Left ventricle myocardium superior (tissue), 1 donor: ENCODE measurements around the gene NDUFB3. TPM values are rescaled to one million over a fixed set of nuclear protein-coding genes. Genes with fewer than 3 reads are reported as not detected.
"Not testable (repeated sequence)": the region's sequence is repeated elsewhere in the genome, so short reads cannot be mapped to it uniquely, and the experiment has no call there.

Experiments
- ATAC-seq: fragments of 200-7000 bp; cut with Tn5 transposase; one replicate; pipeline ENCODE4 v1.9.1; 2020; ENCODE audit warnings: mild to moderate bottlenecking, moderate library complexity
- DNase-seq: peaks from one replicate; pipeline ENCODE4 v3.0.0-alpha.2; 2020
- intact Hi-C: fragments of 100-400 bp; cut with micrococcal nuclease; formaldehyde crosslinking; loops from one replicate; pipeline ENCODE4 v1.11.0; 2022
- long read RNA-seq: library from polyadenylated mRNA; unstranded; transcript quantifications from one replicate; pipeline ENCODE4 v2.0.0, GENCODE V29; 2021
- total RNA-seq: library from RNA; stranded (reverse); fragmentation: NEBNext Ultra II Directional; extraction: Animal tissue kit (Norgen Biotek cat#: 25700); gene quantifications from one replicate; pipeline ENCODE4 v1.2.1, GENCODE V29; 2021
- donor health status: DM: no; HTN: yes; CAD: no; lungs with severe emphysema.

Gene NDUFB3
- 540 TPM for total RNA-seq
- long read RNA-seq, transcript NDUFB3-201 (3 exons, 755 nt), result major isoform, 258 of 270 reads
- long read RNA-seq, partial matches to known transcripts, result 10 of 270 reads
- long read RNA-seq, other reads (novel, unspliced or antisense), result 0 of 270 reads

DNA sequence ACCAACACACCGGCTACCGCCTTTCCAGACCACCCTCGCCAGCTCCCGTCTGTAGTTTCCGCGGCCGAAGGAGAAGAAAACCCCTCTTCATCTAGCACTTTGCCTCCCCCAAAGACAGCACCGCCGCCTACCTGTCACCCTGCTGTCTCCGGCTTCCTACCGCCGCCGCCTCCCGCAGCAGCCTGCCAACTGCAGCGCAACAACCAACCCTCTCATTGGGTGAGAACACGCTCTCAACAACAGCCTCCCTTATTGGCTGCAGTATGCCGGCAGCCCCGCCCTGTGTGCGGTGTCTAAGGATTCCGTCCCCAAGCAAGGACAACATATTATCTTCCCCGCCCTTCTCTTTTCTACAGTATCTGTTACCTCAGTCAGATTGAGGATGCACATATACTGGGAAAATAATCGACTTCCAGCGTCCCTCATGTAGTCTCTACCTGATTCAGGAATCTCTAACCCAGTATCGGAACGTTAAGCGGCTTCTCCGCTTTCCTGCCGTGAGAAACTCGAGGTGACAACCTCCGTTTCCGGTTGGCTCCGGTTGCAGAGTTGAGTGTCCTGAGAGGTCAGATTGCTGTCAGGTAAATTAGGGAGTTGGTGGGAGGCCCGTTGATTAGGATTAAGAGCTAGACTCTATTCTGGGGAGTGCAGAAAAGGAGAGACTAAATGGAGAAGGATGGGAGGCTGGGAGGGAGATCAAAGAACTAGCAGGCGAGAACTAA, at the start of gene NDUFB3, which contains the start of gene HYCC2:
Gene NDUFB3, plus strand, starts transcription at position 523 of the 722 bp plus-strand sequence. CDS start 6,882 bp downstream, outside the sequence.
Gene HYCC2, minus strand, starts transcription at position 193 of the 722 bp plus-strand sequence. CDS start 47,662 bp downstream, outside the sequence.
- intact Hi-C loops, result no loop called here
- DNase-seq (peak; percentile 93), ATAC-seq (peak; percentile 99)

DNA sequence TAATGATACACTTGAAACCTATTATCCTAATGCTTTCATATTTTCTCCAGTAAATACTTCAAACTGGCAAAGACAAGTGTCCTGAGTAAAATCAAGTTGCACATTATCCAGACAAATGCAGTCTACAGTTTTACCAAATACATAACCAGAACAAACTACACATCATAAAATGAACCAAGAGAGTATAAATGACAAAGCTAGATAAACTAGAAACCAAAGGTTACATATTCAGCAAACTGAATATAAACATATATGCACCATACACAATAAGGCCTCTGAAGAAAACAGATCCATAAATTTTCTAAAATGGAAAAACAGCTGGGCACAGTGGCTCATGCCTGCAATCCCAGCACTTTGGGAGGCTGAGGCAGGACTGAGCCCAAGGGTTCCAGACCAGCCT, 47.3 kb upstream of the NDUFB3 start:
- no peak for ATAC-seq
- no peak for DNase-seq
- intact Hi-C loops, result no loop called here

DNA sequence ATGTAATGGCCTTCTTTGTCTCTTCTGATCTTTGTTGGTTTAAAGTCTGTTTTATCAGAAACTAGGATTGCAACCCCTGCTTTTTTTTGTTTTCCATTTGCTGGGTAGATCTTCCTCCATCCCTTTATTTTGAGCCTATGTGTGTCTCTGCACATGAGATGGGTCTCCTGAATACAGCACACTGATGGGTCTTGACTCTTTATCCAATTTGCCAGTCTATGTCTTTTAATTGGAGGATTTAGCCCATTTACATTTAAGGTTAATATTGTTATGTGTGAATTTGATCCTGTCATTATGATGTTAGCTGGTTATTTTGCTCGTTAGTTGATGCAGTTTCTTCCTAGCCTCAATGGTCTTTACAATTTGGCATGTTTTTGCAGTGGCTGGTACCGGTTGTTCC, 37.4 kb upstream of the NDUFB3 start:
- DNase-seq, intact Hi-C loops, ATAC-seq: not testable (repeated sequence)

DNA sequence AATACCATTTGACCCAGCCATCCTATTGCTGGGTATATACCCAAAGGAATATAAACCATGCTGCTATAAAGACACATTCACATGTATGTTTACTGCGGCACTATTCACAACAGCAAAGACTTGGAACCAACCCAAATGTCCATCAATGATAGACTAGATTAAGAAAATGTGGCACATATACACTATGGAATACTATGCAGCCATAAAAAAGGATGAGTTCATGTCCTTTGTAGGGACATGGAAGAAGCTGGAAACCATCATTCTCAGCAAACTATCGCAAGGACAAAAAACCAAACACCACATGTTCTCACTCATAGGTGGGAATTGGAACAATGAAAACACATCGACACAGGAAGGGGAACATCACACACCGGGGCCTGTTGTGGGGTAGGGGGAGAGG, 33.4 kb upstream of the NDUFB3 start:
- DNase-seq, ATAC-seq, intact Hi-C loops: not testable (repeated sequence)

DNA sequence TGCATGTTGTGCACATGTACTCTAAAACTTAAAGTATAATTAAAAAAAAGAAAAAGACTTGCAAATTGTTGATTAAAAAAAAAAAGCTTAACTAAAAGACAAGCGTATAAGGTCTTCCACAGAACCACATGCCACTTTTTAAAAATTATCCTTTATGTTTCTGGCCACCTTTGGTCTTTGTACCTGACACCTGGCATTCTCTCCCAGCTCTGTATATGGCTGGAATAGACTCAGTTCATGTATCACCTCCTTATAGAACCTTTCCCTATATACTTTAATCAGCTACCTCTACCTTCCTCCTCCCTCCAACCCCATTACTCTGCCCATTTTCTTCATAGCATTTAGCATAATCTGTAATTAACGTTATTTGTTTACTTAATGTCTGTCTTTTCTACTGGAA, 32.9 kb upstream of the NDUFB3 start:
- intact Hi-C loops, result no loop called here
- ATAC-seq (no peak), DNase-seq (no peak)

DNA sequence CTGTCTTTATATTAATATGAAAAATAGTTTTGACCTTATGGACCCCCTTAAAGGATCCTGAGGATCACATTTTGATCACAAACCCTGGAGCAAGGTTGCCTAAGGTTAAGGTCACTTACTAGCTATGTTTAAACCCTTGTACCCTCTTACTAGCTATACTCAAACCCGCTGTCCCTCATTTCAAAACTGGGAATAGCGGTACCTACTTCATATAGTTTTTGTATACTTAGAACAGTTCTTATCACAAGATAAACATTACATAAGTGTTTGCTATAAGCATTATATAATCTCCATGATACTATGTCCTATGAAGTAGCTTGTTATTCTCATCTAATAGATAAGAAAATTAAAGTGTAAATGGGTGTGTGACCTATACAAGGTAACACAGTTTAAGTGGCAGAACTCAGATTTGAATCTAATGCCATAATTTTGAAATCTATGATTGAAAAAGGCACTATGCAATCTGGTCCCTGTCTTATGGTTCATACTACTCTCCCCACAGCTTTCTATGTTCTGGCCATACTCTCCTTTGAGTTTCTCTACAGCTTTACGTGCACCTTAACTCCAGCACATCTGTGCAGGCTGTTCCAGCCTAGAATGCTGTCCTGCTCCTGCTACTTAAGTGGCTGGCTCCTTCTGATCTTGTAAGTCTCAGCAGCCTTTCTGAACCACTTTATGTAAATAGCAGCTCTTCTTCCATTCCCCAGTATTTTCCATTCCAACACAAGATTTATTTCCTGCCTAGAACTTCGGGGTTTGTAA, 30.8 kb upstream of the NDUFB3 start:
- no peak for ATAC-seq
- intact Hi-C loops, result no loop called here
- no peak for DNase-seq

DNA sequence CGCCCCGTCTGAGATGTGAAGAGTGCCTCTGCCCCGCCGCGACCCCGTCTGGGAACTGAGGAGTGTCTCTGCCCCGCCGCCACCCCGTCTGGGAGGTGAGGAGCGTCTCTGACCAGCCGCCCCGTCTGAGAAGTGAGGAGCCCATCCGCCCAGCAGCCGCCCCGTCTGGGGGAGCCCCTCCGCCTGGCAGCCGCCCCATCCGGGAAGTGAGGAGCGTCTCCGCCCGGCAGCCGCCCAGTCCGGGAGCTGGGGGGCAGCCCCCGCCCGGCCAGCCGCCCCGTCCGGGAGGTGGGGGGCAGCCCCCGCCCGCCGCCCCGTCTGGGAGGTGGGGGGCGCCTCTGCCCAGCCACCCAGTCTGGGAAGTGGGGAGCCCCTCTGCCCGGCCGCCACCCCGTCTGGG, 29.4 kb upstream of the NDUFB3 start:
- DNase-seq, intact Hi-C loops, ATAC-seq: not testable (repeated sequence)

DNA sequence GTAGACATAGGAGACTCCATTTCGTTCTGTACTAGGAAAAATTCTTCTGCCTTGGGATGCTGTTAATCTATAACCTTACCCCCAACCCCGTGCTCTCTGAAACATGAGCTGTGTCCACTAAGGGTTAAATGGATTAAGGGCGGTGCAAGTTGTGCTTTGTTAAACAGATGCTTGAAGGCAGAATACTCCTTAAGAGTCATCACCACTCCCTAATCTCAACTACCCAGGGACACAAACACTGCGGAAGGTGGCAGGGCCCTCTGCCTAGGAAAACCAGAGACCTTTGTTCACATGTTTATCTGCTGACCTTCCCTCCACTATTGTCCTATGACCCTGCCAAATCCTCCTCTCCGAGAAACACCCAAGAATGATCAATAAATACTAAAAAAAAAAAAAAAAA, 28.8 kb upstream of the NDUFB3 start:
- ATAC-seq, DNase-seq, intact Hi-C loops: not testable (repeated sequence)

DNA sequence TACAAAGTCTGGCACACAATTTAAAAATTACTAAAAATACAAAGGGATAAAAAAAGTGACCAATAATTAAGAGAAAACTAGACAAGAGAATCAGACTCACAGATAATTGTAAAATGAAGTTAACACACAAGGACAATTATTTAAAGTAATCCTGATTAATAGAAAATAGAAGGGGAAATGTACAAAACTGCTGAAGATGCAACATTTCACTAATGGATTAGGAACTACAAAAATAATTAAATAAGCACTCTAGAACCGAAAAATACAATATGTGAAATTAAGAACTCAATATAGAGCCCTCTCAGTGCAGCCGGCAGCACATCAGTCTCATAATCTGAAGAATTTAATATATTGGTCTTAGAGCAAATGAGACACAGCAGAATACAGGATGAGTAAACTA, 24.9 kb upstream of the NDUFB3 start:
- no peak for DNase-seq
- intact Hi-C loops, result no loop called here

DNA sequence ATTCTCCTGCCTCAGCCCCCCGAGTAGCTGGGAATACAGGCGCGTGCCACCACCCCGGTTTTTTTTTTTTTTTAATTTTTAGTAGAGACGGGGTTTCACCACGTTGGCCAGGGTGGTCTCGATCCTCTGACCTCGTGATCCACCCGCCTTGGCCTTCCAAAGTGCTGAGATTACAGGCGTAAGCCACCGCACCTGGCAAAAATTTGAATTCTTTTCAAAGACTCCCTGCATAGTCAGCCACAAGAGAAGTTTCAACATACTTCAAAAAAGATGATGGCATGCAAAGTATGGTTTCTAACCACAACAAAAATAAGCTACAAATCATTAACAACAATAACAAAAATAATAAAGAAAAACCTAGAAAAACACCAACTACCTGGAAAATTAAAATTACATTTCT, 22.3 kb upstream of the NDUFB3 start:
- DNase-seq (no peak), ATAC-seq (no peak)
- intact Hi-C loops, result no loop called here

More for the DNA sequence above, 24.9 kb upstream of the NDUFB3 start:
- ATAC-seq, result no peak

DNA sequence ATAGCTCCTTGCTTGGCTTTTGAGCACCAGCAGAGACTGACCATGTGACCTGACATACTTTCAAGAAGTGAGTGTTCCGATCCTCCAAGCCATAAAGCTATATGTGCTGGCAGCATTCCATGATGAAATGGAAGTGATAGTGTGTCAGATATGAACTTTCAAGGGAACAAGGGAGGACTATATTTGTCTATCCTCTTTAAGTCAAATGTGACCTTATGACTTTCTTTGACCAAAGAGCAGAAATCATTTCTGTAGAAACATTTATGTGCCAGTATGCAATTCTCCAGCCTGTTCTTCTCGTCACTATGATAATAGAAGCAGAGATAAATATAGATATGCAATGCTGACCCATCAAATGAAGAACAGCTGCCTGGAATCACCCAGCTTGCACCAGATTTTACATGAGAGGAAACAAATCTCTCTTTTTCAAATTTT, 14.7 kb upstream of the NDUFB3 start:
- intact Hi-C loops, result loop anchor here (10.0 kb wide), 1 partner anchor 82 kb away; no protein-coding TSS in a partner anchor
- ATAC-seq (peak; percentile 17), DNase-seq (no peak)

DNA sequence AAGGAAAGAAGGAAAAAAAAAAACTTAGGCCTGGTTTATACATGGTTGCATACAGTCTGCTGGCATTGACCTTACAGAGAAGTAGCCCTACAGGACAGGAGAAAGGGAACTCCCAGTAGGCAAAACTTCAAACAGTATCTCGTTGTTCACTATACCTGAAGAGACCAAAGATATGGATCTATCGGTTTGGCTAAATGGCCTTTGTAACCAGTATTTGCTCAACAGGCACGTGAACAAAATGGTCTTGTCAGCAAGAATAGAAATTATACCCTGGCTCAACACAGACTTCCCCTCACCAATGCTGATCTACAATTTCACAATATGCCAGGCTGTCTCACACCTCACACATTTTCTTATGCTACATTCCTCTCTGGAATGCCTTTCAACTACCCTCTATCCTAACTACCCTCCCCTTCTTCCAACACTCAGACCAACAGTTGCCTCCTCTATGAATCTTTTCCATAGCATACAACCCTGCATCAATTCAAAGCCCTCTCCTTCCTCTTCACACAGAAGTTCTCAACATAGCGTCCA, 14.0 kb upstream of the NDUFB3 start:
- DNase-seq (no peak), ATAC-seq (peak; percentile 33)
- intact Hi-C loops, result loop anchor here (10.0 kb wide), 1 partner anchor 83 kb away; no protein-coding TSS in a partner anchor

DNA sequence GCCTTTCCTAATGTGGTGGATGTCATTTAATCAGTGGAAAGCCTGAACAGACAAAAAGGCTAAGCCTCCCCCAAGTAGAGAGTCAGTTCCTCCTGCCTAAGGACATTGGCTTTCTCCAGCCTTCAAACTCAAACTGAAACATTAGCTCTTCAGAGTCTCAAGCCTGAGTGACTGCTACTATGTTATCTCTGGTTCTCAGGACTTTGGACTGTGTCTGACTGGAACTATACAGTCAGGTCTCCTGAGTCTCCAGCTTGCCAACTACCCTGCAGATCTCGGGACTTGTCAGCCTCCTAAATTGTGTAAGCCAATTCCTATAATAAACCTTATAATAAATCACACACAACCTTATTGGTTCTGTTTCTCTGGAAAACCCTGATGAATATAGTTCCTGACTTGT, 12.9 kb upstream of the NDUFB3 start:
- intact Hi-C loops, result loop anchor here (10.0 kb wide), 1 partner anchor 84 kb away; no protein-coding TSS in a partner anchor
- DNase-seq, result no peak
- ATAC-seq, result peak; percentile 29

DNA sequence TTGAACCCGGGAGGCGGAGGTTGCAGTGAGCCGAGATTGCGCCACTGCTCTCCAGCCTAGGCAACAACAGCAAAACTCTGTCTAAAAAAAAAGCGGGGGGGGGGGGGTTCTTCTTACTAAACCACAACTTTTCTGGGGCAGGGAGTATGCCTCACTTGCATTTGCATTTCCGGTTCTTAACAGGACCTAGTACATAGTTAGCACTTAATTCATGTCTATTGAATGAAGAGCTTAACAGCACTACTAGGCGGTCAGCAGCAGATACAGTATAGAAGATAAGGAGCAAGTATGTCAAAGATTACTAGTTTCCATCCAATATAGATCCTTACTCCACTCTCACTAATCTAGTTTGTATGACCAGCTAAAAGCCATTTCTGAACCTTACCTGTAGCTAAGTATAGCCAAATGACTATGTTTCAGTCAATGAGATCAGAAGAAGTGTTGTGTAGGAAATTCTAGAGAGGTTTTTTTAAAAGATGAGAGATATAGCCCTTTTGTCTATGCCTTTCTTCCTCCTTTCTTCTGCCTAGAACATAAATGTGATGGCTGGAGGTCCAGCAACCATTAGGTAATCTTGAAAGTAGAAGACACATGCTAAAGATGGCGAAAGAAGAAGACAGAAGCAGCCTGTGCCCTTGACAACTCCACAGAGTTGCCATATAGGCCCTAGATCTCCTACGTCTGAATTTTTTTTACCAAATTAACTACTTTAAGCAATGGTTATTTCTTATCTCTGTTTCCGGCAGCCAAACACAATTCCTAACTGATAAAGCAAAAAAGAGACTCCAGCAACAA, 11.6 kb upstream of the NDUFB3 start:
- DNase-seq (no peak), ATAC-seq (no peak)
- intact Hi-C loops, result loop anchor here (10.0 kb wide), 2 partner anchors 85 to 155 kb away; no protein-coding TSS in a partner anchor

DNA sequence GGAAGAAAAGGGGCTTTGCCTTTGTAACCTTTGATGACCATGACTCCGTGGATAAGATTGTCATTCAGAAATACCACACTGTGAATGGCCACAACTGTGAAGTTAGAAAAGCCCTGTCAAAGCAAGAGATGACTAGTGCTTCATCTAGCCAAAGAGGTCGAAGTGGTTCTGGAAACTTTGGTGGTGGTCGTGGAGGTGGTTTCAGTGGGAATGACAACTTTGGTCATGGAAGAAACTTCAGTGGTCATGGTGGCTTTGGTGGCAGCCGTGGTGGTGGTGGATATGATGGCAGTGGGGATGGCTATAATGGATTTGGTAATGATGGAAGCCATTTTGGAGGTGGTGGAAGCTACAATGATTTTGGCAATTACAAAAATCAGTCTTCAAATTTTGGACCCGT, 8.3 kb upstream of the NDUFB3 start:
- DNase-seq, ATAC-seq: not testable (repeated sequence)
- intact Hi-C loops, result loop anchor here (10.0 kb wide), 1 partner anchor 159 kb away; no protein-coding TSS in a partner anchor

DNA sequence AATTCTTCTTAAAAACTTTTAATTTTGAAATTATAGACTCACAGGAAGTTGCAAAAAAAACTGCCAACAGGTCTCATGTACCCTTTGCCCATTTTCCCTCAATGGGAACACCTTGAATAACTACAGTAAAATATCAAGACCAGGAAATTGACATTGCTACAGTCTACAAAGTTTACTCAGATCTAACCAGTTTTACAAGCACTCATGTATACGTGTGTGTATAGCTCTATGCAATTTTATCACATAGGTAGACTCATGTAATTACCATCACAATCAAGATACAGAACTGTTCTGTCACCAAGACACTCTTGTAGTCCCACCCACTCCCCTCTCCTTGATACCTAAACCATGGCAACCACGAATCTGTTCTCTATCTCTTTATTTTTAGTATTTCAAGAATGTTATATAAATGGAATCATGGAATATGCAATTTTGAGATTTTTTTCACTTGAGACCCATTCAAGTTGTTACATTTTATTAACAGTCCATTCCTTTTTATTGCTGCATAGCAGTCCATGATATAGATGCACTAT, 6.9 kb upstream of the NDUFB3 start:
- no peak for DNase-seq
- no peak for ATAC-seq
- intact Hi-C loops, result loop anchor here (10.0 kb wide), 1 partner anchor 160 kb away; no protein-coding TSS in a partner anchor

DNA sequence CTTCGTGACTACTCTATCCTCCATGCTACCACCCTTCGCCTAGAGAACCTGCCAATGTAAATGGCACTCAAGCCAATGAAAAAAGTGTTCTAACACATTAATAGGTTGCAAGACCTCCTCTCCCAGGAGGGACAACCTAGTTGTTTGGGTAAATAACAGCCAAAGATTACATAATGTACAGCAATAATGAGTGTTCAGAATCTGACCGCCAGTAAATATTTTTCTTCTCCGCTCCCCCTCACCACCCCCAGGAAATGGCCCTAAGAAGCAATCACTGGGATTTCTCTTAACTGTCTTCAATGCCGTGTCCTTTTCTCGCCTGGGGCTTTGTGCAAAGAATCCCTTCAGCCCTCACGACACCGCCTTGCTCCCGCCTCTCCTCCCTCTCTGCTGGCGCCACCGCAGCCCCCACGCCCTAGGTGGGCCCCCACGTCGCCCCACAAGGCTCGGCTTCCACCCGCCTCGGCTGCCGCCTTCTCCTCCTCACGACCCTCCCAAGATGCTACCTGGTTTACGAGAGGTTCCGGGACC, 788 bp upstream of the NDUFB3 start:
- ATAC-seq, result peak; percentile 36
- intact Hi-C loops, result no loop called here
- no peak for DNase-seq

DNA sequence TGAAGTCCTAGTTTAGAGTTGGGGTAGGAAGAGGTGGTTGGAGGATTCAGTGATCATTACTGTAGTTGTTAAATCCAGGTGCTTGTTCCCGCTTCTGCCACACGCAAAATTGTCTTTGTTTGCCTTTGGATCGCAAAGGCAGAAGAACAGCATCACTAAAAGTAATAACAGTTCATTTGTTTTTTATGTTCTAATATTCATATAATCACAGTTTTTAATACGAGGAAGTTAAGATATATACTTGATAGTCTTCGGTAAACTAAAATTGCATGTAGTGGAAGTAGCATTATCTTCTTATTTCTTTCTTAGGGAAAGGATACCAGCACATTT, 365 bp downstream of the NDUFB3 start:
- ATAC-seq, result no peak
- DNase-seq, result no peak
- intact Hi-C loops, result no loop called here
